GM12878 (cell line): ENCODE measurements around the gene FGD1.

Source experiments
- EZH2 ChIP-seq: IDR thresholded peaks from 2 replicates; pipeline ENCODE4 v1.6.1; 2012; ENCODE audit warnings: low read depth, mild to moderate bottlenecking, control low read depth, inconsistent platforms, low read length, borderline replicate concordance; ENCODE audit not compliant: control insufficient read depth
- SIN3A ChIP-seq: IDR thresholded peaks from 2 replicates; pipeline ENCODE4 v1.6.1; 2012; ENCODE audit warnings: low read depth, low read length, improper control_type of control experiment
- TF ChIP-seq, protein P1 (sequence below), 3 experiments: IDR thresholded peaks in 2 of 3; conservative IDR thresholded peaks in 1 of 3; 2 replicates each; pipeline ENCODE4 v1.5.1; 2011; ENCODE audit warnings: low read depth in 3 of 3, low read length in 3 of 3, mild to moderate bottlenecking in 3 of 3, control low read depth in 2 of 3, moderate library complexity in 2 of 3, inconsistent platforms in 1 of 3, mixed read lengths in 1 of 3; ENCODE audit not compliant: control insufficient read depth in 2 of 3, insufficient read depth in 1 of 3; ENCODE audit errors: extremely low read depth in 1 of 3
- TF ChIP-seq, protein P2 (sequence below): IDR thresholded peaks from 2 replicates; pipeline ENCODE4 v1.6.1; 2011; ENCODE audit warnings: low read depth, mild to moderate bottlenecking, low read length, moderate library complexity, borderline replicate concordance; ENCODE audit errors: extremely low read depth

DNA sequence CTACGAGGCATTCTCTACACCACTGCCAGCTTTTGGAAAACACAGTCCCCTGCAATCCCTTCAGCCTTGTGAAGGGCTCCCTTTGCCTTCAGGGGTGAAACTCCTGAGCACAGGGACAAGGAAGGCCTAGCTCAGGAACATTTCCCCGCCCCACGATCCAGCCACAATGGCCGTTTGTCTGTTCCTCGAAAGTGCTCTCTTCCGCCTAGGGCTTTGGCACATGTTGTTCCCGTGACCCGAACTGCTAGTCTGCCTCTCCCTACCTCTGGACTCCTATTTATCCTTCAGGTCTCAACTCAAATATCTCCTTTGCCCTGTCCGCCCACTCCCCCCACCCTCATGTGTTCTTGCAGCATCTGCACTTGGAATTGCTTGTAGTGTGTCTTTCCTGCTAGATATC lies 12.1 kb downstream of the FGD1 start:
- TF ChIP-seq SIN3A = no peak
- TF ChIP-seq, protein P1, sequence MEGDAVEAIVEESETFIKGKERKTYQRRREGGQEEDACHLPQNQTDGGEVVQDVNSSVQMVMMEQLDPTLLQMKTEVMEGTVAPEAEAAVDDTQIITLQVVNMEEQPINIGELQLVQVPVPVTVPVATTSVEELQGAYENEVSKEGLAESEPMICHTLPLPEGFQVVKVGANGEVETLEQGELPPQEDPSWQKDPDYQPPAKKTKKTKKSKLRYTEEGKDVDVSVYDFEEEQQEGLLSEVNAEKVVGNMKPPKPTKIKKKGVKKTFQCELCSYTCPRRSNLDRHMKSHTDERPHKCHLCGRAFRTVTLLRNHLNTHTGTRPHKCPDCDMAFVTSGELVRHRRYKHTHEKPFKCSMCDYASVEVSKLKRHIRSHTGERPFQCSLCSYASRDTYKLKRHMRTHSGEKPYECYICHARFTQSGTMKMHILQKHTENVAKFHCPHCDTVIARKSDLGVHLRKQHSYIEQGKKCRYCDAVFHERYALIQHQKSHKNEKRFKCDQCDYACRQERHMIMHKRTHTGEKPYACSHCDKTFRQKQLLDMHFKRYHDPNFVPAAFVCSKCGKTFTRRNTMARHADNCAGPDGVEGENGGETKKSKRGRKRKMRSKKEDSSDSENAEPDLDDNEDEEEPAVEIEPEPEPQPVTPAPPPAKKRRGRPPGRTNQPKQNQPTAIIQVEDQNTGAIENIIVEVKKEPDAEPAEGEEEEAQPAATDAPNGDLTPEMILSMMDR (IDR thresholded peaks at IDR 0.05 in 2 of 3, conservative IDR thresholded peaks at IDR 0.05 in 1 of 3; ENCODE audit: control insufficient read depth in 2 of 3, extremely low read depth in 1 of 3, insufficient read depth in 1 of 3, low read depth in 3 of 3, low read length in 3 of 3) = no peak
- TF ChIP-seq, protein P2, sequence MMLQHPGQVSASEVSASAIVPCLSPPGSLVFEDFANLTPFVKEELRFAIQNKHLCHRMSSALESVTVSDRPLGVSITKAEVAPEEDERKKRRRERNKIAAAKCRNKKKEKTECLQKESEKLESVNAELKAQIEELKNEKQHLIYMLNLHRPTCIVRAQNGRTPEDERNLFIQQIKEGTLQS = no peak
- no peak for TF ChIP-seq EZH2
